Measurements from ENCODE around the gene MLXIP. TPM values are rescaled to one million over a fixed set of nuclear protein-coding genes. Genes with fewer than 3 reads are reported as not detected.
A peak's percentile ranks its signal among the peaks of the same experiment; 100 is the strongest.

MLXIP gene
- total and polyA plus RNA-seq, 2 of the 13 experiments (the other 11 are each of a cell fraction or from before 2014, with no cell fraction given) = 5.3 to 6.7 TPM

GRCh38 chr12:122123051-122123760, 44.6 kb downstream of the MLXIP start (continued):
- TF ChIP-seq SNAPC4 (CRISPR knock-in tag; IDR thresholded peaks at IDR 0.05) (no peak), SIX4 (CRISPR knock-in tag; IDR thresholded peaks at IDR 0.05) (no peak), EHMT2 (IDR thresholded peaks at IDR 0.05; ENCODE audit: borderline replicate concordance, low read depth, low read length) (no peak), KLF13 (CRISPR knock-in tag; IDR thresholded peaks at IDR 0.05) (no peak), ATF2 (CRISPR knock-in tag; IDR thresholded peaks at IDR 0.05) (0 out of 2 replicates have a peak, but pooled peaks have one; percentile 19), HBP1 (CRISPR knock-in tag; IDR thresholded peaks at IDR 0.05; ENCODE audit: low read depth) (no peak), CTCF (CRISPR knock-in tag; IDR thresholded peaks at IDR 0.05) (peak; percentile 87), ETS1 (CRISPR knock-in tag; IDR thresholded peaks at IDR 0.05) (no peak), SP4 (CRISPR knock-in tag; IDR thresholded peaks at IDR 0.05) (no peak), ZNF781 (CRISPR knock-in tag; IDR thresholded peaks at IDR 0.05; ENCODE audit: borderline replicate concordance, not compliant biosample characterization) (no peak), ZNF598 (CRISPR knock-in tag; IDR thresholded peaks at IDR 0.05; ENCODE audit: borderline replicate concordance) (no peak)
- TF ChIP-seq, protein P1, sequence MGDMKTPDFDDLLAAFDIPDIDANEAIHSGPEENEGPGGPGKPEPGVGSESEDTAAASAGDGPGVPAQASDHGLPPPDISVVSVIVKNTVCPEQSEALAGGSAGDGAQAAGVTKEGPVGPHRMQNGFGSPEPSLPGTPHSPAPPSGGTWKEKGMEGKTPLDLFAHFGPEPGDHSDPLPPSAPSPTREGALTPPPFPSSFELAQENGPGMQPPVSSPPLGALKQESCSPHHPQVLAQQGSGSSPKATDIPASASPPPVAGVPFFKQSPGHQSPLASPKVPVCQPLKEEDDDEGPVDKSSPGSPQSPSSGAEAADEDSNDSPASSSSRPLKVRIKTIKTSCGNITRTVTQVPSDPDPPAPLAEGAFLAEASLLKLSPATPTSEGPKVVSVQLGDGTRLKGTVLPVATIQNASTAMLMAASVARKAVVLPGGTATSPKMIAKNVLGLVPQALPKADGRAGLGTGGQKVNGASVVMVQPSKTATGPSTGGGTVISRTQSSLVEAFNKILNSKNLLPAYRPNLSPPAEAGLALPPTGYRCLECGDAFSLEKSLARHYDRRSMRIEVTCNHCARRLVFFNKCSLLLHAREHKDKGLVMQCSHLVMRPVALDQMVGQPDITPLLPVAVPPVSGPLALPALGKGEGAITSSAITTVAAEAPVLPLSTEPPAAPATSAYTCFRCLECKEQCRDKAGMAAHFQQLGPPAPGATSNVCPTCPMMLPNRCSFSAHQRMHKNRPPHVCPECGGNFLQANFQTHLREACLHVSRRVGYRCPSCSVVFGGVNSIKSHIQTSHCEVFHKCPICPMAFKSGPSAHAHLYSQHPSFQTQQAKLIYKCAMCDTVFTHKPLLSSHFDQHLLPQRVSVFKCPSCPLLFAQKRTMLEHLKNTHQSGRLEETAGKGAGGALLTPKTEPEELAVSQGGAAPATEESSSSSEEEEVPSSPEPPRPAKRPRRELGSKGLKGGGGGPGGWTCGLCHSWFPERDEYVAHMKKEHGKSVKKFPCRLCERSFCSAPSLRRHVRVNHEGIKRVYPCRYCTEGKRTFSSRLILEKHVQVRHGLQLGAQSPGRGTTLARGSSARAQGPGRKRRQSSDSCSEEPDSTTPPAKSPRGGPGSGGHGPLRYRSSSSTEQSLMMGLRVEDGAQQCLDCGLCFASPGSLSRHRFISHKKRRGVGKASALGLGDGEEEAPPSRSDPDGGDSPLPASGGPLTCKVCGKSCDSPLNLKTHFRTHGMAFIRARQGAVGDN (CRISPR knock-in tag; IDR thresholded peaks at IDR 0.05) = peak; percentile 69
